GM13976 (cell line): Measurements from ENCODE around the gene MEF2A.

Source experiments
- DNase-seq: peaks from one replicate; pipeline ENCODE4 v3.0.0; 2012; ENCODE audit warnings: low spot score
- CTCF ChIP-seq: IDR thresholded peaks from 2 replicates; pipeline ENCODE4 v1.5.1; 2012; ENCODE audit warnings: borderline replicate concordance, mild to moderate bottlenecking; ENCODE audit not compliant: insufficient read depth; ENCODE audit errors: extremely low read depth, missing control alignments, control extremely low read depth
- in situ Hi-C: fragments of 300-500 bp; cut with MboI; formaldehyde crosslinking; loops from one replicate; pipeline ENCODE4 v1.12.0; 2022; ENCODE audit warnings: low sequenced_read_pairs, mixed read lengths, inconsistent platforms; ENCODE audit not compliant: unreplicated experiment

MEF2A gene

GRCh38 chr15:99630607-99631131 lies 64.9 kb downstream of the MEF2A start:
- TF ChIP-seq CTCF: no peak
- in situ Hi-C loops: no loop called here
- no peak for DNase-seq

GRCh38 chr15:99631255-99631654 lies 65.5 kb downstream of the MEF2A start:
- TF ChIP-seq CTCF: no peak
- peak; percentile 52 for DNase-seq
- in situ Hi-C loops: no loop called here

- no peak for DNase-seq
- no peak for TF ChIP-seq CTCF
- in situ Hi-C loops: no loop called here
Observed at GRCh38 chr15:99632521-99632920, 66.7 kb downstream of the MEF2A start.

GRCh38 chr15:99633655-99634054 lies 67.9 kb downstream of the MEF2A start:
- DNase-seq: no peak

GRCh38 chr15:99634576-99634975 lies 68.8 kb downstream of the MEF2A start:
- in situ Hi-C loops: no loop called here
- no peak for DNase-seq
- no peak for TF ChIP-seq CTCF

More at GRCh38 chr15:99633655-99634054, 67.9 kb downstream of the MEF2A start:
- no peak for TF ChIP-seq CTCF
- in situ Hi-C loops: no loop called here

- no peak for TF ChIP-seq CTCF
- DNase-seq: no peak
- in situ Hi-C loops: no loop called here
Observed at GRCh38 chr15:99635145-99635544, 69.4 kb downstream of the MEF2A start.

GRCh38 chr15:99635794-99636193 lies 70.0 kb downstream of the MEF2A start:
- TF ChIP-seq CTCF: no peak
- no peak for DNase-seq
- in situ Hi-C loops: no loop called here
